Posterior cingulate gyrus (tissue), 11 donors: ENCODE results near the gene TRMT10C.
"Not testable (repeated sequence)": the region's sequence is repeated elsewhere in the genome, so short reads cannot be mapped to it uniquely, and the experiment has no call there.

ENCODE experiments used
- DNase-seq, 10 donors: peaks; one replicate each; pipeline versions ENCODE4 v3.0.0 to v3.0.0-alpha.2; 2020 to 2021; ENCODE audit warnings: mixed read lengths in 3 of 10
- intact Hi-C: fragments of 100-400 bp; cut with DNase I; formaldehyde crosslinking; loops from one replicate; pipeline ENCODE4 v1.15.1; 2023

Gene TRMT10C

DNA sequence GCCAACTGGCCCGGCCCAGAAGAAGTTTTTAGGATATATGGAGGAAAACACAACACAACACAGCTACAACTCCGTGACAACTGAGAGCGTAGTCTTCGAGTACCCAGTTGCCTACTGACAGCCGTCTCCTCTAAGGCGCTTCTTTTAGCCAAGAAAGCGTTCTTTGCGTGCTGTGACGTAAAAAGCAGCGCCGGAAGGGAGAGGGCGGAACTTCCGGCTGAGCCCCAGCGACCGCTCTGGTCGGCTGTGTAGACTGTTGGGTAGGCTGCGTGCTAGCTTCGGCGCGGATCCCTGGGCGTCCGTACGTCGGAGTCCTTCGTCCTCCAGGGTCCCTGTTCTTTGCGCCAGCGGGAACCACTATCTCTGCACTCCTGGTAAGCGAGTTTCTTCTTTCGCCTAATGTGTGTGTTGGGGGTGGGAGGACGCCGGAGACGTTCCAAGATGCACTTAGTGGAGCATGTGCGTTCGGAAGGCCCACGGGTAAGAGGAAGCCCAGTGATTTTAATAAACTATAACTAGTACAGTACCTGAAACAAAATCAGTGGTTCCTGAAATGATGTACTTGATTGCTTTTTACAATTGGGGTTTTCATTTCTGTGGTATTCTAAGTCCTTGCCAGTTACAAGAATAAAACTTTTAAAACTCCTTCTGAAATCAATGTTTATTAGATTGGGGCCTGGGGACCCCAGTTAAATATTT is at the start of gene TRMT10C:
TSS of gene TRMT10C (plus strand) at position 239 of the 699 bp plus-strand sequence. CDS start 2,914 bp downstream, outside the sequence.
- peak; percentile 89 to 99 (median 94) for DNase-seq
- intact Hi-C loops = loop anchor here (1.0 to 2.0 kb wide), 2 partner anchors 13 to 49 kb away; partner anchors contain the start of genes PCNP and SENP7

DNA sequence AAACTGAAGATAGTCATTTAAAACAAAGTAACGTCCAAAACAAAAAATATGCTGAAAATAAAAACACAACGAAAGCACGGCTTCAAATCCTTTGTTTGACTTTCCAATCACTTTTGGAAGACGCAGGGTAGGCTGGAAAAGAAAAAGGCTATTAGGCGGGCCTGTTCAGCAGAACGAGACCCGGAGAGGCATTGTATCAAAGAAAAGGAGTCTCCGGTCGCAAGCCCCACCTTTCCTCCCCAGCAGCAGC is 49.3 kb upstream of the TRMT10C start:
- intact Hi-C loops = loop anchor here (2.0 to 5.0 kb wide), 2 partner anchors 48 to 60 kb away; partner anchors contain the start of genes PCNP and TRMT10C
- no peak for DNase-seq

DNA sequence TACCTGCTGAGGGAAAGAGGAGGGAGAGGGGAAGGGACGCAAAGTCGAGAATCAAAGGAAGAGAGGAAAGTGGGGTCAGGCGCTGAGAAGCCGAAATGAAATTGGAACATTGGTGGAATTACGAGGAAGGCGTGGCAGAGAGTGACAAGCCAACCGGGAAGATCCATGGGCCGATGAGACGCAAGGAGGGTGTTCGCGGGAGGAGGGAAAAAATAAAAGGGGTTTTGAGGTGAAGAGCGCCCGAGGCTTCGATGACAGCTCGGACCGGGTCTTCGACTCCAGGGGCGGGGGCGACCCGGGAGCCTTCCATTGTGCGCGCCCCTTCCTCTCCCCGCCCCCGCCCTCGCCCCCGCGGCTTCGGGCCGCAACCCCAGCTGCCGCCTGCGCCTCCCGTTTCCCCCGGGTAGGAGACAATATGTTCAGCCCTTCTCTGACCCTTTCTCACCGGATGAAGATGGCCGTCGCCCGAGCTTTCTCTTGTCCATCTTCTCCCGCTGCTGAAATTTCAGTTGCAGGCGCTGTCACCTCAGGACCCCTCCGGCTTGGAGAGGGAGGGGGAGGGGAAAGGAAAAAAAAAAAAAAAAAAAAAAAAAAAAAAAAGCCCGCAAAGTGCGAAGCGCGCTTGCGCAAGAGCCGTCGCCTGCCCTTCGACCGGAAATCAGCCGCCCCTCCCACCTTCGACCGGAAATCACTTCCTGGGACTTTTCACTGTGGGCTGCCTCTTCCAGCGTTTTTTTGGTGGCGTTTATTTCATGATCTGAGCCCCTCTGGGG is 48.8 kb upstream of the TRMT10C start, which contains the start of gene SENP7:
TSS of gene SENP7 (minus strand) at position 567 of the 773 bp plus-strand sequence. CDS start at position 485, 82 bp downstream.
- intact Hi-C loops = loop anchor here (2.0 to 5.0 kb wide), 2 partner anchors 48 to 59 kb away; partner anchors contain the start of genes PCNP and TRMT10C
- peak; percentile 62 to 95 (median 78) for DNase-seq

DNA sequence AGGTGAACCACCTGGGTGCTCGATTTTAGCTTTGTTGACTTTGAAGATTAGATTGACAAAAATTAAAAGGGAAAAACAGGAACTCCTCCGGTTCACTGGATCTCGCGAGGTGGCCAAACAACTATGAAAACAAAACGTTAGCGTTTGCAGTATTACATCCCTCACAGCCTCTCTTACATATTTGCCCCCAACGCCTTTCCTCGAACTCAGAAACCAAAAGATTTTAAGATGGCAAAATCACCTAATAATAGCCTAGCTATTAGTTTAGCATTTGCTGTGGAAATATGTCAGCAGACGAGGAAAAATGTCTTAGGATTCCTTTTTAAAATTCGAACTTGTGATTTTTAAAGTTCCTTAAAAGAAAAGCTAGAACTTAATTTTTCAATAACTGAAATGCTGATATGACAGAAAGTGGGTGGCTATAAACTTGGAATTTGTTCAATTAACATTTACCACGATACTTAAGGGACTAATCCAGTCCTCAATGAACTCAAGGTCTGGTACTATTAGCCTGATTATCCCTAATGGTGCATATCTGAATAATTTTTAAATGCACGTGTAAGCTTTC is 48.2 kb upstream of the TRMT10C start:
- intact Hi-C loops = loop anchor here (2.0 to 5.0 kb wide), 2 partner anchors 47 to 59 kb away; partner anchors contain the start of genes PCNP and TRMT10C
- no peak for DNase-seq

DNA sequence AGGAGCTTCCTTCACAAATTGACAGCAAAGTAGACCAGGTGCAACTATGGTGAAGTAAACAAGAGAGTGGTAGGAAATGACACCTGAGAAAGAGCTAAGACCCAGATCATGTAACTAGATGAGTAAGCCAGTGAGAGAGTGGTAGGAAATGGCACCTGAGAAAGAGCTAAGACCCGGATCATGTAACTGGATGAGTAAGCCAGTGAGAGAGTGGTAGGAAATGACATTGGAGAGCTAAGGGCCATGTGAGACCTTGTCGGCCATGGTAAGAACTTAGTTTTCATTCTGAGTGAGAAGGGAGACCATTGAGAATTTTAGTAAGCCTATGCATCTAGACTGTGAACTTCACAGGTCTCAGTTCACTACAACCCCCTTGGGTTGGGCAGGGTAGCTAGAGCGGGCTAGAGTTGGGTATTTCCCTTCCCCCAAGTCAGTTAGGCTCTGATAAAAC is 43.2 kb upstream of the TRMT10C start:
- no peak for DNase-seq
- intact Hi-C loops = no loop called here

DNA sequence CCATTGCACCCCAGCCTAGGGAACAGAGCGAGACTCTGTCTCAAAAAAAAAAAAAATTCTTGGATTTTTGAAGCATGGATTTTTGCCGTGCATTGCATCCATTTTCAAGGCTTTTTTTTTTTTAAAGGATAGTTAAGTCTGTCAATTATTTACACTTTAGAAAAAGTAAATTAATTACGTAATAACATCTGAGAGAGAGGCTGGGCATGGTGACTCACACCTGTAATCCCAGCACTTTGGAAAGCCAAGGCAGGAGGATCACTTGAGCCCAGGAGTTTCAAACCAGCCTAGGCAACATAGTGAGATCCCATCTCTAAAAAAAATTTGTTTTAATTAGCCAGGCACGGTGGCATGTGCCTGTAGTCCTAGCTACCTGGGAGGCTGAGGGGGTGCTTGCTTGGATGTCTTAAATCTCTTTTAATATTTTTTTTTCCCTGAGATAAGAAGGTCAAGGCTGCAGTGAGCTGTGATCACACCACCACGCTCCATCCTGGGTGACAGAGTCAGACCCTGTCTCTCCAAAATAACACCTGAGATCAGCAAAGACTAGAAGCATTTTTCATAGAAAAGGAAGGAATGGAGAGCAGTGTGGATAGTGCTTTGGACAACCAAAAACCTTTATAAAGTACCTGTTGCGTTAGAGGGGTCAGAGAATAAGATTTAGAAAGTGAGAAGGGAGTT is 41.8 kb upstream of the TRMT10C start:
- intact Hi-C loops = no loop called here

DNA sequence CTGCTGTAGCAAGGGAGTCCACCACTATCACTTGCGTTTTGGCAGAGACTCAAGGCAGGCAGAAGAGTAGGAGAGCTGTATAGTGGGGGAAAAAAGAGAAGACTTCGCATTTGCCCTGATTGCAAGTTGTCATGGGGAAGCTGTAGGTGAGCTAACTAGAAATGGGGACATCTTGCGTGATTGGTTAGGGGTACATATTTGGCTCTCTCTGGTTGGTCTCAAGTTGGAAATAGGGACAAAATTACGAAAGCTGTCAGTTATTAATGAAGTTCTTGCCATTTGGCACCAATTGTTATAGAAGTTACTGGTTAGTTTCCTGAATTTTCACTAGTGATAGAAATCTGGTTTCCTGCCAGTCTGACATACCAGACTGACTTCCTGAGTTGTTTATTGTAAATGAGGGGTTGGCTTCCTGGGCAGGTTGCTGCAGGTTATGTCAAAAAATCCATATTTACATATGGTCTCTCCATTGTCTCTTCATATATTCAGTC is 40.4 kb upstream of the TRMT10C start:
- no peak for DNase-seq
- intact Hi-C loops = no loop called here

More for the DNA sequence above, 41.8 kb upstream of the TRMT10C start:
- DNase-seq = no peak

DNA sequence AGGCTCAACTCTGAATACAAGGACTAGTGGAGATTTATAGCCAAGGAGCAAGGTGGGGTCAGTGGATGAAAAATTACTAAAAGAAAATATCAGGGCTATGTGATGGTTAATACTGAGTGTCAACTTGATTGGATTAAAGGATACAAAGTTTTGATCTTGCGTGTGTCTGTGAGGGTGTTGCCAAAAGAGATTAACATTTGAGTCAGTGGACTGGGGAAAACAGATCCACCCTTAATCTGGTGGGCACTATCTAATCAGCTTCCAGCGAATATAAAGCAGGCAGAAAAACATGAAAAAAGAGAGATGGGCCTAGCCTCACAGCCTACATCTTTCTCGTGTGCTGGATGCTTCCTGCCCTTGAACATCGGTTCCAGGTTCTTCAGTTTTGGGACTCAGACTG is 34.2 kb upstream of the TRMT10C start:
- DNase-seq = no peak
- intact Hi-C loops = no loop called here

DNA sequence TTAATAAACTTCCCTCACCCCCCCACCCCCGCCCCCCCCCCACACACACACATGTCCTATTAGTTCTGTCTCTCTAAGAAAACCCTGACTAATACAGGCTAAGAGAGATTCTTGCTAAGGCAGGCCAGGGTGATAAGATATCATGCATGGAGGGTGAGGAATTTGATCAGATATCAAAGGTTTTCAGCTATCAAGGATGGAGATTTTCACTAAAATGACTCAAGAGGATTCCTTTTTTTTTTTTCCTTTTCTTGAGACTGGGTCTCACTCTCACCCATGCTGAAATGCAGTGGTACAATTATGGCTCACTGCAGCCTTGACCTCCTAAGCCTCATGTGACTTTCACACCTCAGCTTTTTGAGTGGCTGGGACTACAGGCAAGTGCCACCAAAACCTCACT is 33.8 kb upstream of the TRMT10C start:
- intact Hi-C loops = no loop called here
- no peak for DNase-seq

DNA sequence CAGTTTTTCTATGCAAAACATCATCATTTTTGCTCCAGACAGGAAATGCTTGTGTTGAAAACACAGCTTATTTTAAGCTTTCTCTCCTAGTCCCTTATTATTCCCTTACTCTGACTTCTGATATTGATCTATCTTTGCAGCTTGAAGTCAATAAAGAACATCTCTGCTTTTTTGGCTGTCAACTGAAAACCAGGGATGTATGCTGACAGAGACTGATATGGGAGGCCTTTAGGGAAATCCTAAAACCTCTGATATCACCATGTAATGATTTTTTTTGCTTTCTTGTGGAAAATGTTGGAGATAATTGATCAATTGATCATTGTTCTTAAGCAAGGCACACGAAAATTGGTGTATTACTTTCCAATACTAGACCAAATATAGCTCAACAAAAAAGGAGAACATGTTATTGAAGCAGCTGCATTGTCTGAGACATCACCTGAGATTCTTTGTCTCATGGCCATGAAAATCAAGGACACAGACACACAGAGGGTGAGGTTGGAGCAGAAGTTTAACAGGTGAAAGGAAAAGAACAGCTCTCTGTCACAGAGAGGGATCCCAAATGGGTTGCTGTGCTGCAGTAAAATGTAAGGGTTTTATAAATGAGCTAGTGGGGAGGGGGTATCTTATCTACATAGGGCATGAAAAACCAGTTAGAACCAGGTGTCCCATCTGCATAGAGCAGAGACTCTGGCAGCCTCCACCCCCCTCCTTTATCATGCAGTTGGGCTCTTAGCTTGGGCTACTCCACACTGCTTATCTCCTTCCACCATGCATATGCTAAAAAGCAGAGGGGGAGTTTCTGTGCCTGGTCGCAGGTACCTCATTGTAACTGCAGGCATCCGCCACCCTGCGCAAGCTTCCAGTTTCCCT is 31.6 kb upstream of the TRMT10C start:
- DNase-seq = no peak
- intact Hi-C loops = no loop called here

DNA sequence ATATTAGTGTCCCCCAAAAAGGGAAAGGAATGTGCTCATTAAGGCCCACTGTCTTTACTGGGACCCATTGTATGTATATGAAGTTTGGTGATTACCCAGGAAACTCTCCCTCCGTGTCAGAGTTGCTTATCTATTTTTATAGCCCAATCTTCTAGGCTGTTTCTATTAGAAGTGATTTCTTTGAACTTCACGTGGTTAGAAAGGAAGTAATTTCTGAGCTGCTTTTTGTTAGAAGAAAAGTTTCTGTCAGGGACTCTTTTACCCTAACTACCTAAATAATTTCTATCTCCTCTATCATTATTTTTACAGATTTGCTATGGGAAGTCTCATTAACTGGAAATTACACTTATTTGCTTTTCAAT is 31.0 kb upstream of the TRMT10C start:
- intact Hi-C loops = no loop called here
- DNase-seq = no peak

DNA sequence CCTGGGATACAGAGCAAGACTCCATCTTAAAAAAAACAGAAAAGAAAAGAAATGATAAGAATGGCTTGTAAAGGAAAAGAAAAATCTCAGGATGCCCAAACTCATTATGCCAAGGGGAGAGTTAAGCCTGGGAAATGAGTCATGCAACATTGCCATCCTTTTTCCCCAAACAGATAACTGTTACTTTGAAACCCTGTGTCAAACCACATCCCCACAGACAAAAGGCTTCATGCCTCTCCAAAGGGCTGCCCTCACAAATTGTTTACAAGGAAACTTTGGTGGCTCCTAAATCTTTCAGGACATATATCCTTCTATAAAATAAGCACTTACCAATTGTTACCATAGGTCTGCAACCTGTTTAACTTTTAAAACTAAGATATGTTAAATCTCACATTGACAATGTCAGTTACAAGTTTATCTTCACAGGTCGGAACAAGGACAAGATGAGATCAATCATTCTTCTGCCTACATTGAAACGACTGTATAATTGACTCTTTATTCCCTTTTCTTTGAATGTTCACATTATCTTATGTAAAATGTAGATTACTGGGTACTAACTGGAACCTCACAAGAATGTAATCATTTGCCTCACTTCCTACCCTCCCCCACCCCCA is 30.1 kb upstream of the TRMT10C start:
- no peak for DNase-seq
- intact Hi-C loops = no loop called here

DNA sequence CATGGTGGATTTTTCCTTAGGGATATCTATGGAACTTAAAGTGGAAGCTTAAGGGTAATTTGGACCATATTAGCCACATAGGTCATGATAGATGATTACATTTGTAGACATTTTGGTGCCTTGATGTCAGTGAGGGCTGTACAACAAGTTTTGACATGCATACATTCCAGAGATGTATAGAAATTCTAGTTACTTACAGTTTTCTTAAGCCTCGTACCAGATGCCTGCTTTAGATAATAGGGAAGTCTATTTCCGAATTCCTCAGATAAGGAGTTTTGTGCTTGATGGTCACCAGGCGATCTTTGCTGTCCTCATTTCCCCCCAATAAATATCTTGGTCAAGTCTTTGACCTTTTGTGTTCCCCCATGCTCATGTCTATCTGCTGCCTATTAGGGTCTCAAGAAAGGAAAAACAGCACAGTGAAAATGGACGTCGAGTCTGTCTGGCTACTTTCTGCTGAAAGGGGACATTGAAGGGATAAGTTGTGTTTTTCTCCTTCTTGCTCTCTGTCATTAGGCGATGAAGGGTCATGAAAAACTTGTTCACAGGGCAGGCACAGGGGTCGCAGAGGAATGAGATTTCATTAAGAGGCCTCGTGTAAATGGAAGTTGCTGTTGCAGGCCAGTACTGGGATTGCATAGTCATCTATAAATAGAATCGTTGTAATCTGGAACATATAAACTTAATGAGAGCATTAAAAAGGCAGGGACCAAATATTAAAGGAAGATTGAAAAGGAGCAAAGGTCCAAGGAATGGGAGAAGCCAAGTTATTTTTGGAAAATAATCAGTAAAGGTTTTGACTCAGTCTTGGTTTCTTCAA is 28.7 kb upstream of the TRMT10C start:
- DNase-seq = no peak
- intact Hi-C loops = no loop called here

DNA sequence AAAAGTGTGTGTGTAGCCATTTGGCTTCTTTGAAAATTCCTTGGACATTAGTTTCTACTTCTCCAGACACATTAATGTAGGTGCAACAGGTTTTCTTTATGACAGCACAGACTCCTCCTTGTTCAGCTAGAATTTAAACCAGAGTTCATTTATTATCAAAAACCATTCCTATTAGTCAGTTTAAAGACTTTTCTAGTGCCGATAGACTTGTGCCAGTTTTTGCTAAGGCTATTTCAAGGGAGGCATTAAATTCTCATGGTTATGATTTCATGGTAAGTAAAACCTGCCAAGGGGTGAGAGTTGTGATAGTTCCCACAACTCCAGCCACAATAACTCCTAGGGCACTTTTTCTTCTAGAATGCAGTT is 28.1 kb upstream of the TRMT10C start:
- intact Hi-C loops = no loop called here
- DNase-seq = no peak

DNA sequence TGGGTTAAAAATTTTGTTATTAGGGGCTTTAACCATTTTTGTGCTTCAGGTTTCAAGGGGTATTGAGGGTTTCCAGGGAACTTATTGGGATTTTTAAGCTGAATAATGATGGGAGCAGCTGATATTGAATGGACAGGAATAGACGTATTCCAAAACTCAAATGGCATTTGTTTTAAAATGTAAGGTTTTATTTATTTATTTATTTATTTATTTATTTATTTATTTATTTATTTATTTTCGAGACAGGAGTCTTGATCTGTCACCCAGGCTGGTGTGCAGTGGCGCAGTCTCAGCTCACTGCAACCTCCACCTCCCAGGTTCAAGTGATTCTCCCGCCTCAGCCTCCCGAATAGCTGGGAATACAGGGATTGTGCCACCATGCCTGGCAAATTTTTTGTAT is 26.4 kb upstream of the TRMT10C start:
- no peak for DNase-seq
- intact Hi-C loops = no loop called here

DNA sequence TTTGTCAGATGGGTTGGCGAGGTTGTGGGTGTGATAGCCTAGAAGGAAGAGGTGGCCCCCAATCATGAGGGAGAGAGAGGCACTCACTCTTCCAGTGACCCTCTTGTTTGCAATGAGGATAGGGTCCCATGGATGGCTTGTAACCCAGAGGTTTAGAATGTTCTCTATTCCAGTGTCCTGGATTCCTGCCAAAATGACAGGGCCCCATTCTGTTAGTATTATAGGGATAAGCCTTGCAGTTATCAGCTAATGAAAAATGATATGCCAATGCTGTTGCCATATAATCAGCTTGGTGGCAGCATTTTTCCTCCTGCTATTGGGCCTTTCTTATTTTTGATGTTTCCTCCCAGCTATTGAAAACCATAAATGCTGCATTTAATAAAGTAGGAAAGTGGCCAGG is 25.4 kb upstream of the TRMT10C start:
- DNase-seq = no peak
- intact Hi-C loops = no loop called here

DNA sequence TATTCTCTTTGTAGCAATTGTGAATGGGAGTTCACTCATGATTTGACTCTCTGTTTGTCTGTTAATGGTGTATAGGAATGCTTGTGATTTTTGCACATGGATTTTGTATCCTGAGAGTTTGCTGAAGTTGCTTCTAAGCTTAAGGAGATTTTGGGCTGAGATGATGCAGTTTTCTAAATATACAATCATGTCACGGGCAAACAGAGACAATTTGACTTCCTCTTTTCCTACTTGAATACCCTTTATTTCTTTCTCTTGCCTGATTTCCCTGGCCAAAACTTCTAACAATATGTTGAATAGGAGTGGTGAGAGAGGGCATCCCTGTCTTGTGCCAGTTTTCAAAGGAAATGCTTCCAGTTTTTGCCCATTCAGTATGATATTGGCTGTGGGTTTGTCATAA is 24.7 kb upstream of the TRMT10C start:
- intact Hi-C loops, DNase-seq: not testable (repeated sequence)

DNA sequence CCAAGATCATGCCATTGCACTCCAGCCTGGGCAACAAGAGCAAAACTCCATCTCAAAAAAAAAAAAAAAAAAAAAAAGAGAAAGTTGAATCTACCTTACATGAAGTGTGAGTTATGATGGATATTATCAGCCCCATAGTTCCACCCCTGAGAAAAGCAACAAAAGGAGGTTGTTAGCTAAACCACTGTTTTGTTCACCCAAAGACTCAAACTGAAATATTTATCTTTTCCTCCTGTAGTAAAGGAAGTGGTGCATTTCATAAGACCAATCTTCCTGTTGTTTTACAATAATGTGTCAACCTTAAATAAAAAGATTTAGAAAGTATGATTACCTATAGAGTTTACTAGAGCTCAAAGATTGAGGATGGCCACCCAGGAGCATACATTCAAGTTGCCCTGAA is 18.7 kb upstream of the TRMT10C start:
- intact Hi-C loops = no loop called here
- DNase-seq = no peak
